KMS-11 (cell line): ENCODE measurements around the gene RBM4B.

Source experiments
- H2AFZ ChIP-seq: fragments of 200-600 bp; sonication (generic); 2 replicates; pipeline ENCODE4 v1.6.1; 2016; ENCODE audit warnings: antibody characterized with exemption, mixed run types, low read depth
- H3K27ac ChIP-seq: fragments of 200-600 bp; sonication (generic); 2 replicates; pipeline ENCODE4 v1.6.1; 2016; ENCODE audit warnings: mild to moderate bottlenecking, mixed run types
- H3K27me3 ChIP-seq: fragments of 200-600 bp; sonication (generic); 2 replicates; pipeline ENCODE4 v1.6.1; 2017; ENCODE audit warnings: mild to moderate bottlenecking, low read depth, mixed run types, moderate library complexity; ENCODE audit not compliant: insufficient read depth
- H3K36me3 ChIP-seq: fragments of 200-600 bp; sonication (generic); 2 replicates; pipeline ENCODE4 v1.6.1; 2017; ENCODE audit warnings: mild to moderate bottlenecking, mixed run types; ENCODE audit not compliant: insufficient read depth
- H3K4me1 ChIP-seq: fragments of 200-600 bp; sonication (generic); 2 replicates; pipeline ENCODE4 v1.6.1; 2016; ENCODE audit warnings: mild to moderate bottlenecking, low read depth, mixed run types; ENCODE audit not compliant: poor library complexity, severe bottlenecking
- H3K4me2 ChIP-seq: fragments of 200-600 bp; sonication (generic); 2 replicates; pipeline ENCODE4 v1.7.0; 2016; ENCODE audit warnings: mild to moderate bottlenecking, mixed run types
- H3K4me3 ChIP-seq: fragments of 200-600 bp; sonication (generic); IDR thresholded peaks from 2 replicates; pipeline ENCODE4 v1.6.1; 2017; ENCODE audit warnings: low read depth, low read length, mixed read lengths; ENCODE audit not compliant: insufficient read depth
- H3K79me2 ChIP-seq: fragments of 200-600 bp; sonication (generic); 2 replicates; pipeline ENCODE4 v1.6.1; 2016; ENCODE audit warnings: low read depth, mixed run types; ENCODE audit not compliant: insufficient read depth
- H3K9ac ChIP-seq: fragments of 200-600 bp; sonication (generic); 2 replicates; pipeline ENCODE4 v1.6.1; 2016; ENCODE audit warnings: mild to moderate bottlenecking, mixed run types
- H4K20me1 ChIP-seq: fragments of 200-600 bp; sonication (generic); 2 replicates; pipeline ENCODE4 v1.6.1; 2016; ENCODE audit warnings: mild to moderate bottlenecking, mixed run types; ENCODE audit not compliant: insufficient read depth
- TF ChIP-seq, protein P1 (sequence below): fragments of 200-600 bp; sonication (generic); conservative IDR thresholded peaks from 2 replicates; pipeline ENCODE4 v1.6.1; 2017; ENCODE audit warnings: low read depth, mild to moderate bottlenecking, antibody characterized with exemption, low read length, moderate library complexity, mixed read lengths

RBM4B gene

GRCh38 chr11:66705587-66706335 lies 28.1 kb upstream of the RBM4B start:
- no peaks in the 10 kb centered on the region for H3K27me3 ChIP-seq
- no peak overlapping the region for H2AFZ ChIP-seq
- H3K36me3 ChIP-seq: no peaks in the 10 kb centered on the region

GRCh38 chr11:66704659-66705360 lies 27.1 kb upstream of the RBM4B start:
- Histone ChIP-seq H2AFZ (no peak overlapping the region), H3K4me3 (no peak overlapping the region), H3K9ac (no peak overlapping the region), H3K79me2 (no peaks in the 10 kb centered on the region), H3K36me3 (no peaks in the 10 kb centered on the region), H3K27ac (no peak overlapping the region), H3K4me1 (no peaks in the 10 kb centered on the region), H3K27me3 (no peaks in the 10 kb centered on the region), H4K20me1 (no peaks in the 10 kb centered on the region), H3K4me2 (no peak overlapping the region)
- TF ChIP-seq, protein P1, sequence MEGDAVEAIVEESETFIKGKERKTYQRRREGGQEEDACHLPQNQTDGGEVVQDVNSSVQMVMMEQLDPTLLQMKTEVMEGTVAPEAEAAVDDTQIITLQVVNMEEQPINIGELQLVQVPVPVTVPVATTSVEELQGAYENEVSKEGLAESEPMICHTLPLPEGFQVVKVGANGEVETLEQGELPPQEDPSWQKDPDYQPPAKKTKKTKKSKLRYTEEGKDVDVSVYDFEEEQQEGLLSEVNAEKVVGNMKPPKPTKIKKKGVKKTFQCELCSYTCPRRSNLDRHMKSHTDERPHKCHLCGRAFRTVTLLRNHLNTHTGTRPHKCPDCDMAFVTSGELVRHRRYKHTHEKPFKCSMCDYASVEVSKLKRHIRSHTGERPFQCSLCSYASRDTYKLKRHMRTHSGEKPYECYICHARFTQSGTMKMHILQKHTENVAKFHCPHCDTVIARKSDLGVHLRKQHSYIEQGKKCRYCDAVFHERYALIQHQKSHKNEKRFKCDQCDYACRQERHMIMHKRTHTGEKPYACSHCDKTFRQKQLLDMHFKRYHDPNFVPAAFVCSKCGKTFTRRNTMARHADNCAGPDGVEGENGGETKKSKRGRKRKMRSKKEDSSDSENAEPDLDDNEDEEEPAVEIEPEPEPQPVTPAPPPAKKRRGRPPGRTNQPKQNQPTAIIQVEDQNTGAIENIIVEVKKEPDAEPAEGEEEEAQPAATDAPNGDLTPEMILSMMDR: no peak

More at GRCh38 chr11:66705587-66706335, 28.1 kb upstream of the RBM4B start:
- Histone ChIP-seq H3K4me2 (no peak overlapping the region), H3K79me2 (no peaks in the 10 kb centered on the region), H4K20me1 (no peaks in the 10 kb centered on the region), H3K4me1 (no peaks in the 10 kb centered on the region), H3K27ac (no peak overlapping the region), H3K4me3 (no peak overlapping the region), H3K9ac (no peak overlapping the region)
- TF ChIP-seq, protein P1: no peak

GRCh38 chr11:66701432-66702240 lies 23.9 kb upstream of the RBM4B start:
- H3K27me3 ChIP-seq: no peaks in the 10 kb centered on the region
- no peak overlapping the region for H3K27ac ChIP-seq
- H3K79me2 ChIP-seq: no peaks in the 10 kb centered on the region
- H3K36me3 ChIP-seq: no peaks in the 10 kb centered on the region
- H3K4me1 ChIP-seq: no peaks in the 10 kb centered on the region
- no peak overlapping the region for H3K4me3 ChIP-seq
- no peak overlapping the region for H3K9ac ChIP-seq
- no peaks in the 10 kb centered on the region for H4K20me1 ChIP-seq
- H3K4me2 ChIP-seq: no peak overlapping the region
- H2AFZ ChIP-seq: no peak overlapping the region
- TF ChIP-seq, protein P1: no peak

GRCh38 chr11:66700742-66701141 lies 23.1 kb upstream of the RBM4B start:
- Histone ChIP-seq H3K9ac (no peak overlapping the region), H3K4me2 (no peak overlapping the region), H2AFZ (no peak overlapping the region), H4K20me1 (no peaks in the 10 kb centered on the region), H3K36me3 (no peaks in the 10 kb centered on the region), H3K4me1 (no peaks in the 10 kb centered on the region), H3K4me3 (no peak overlapping the region), H3K79me2 (no peaks in the 10 kb centered on the region), H3K27ac (no peak overlapping the region), H3K27me3 (no peaks in the 10 kb centered on the region)
- TF ChIP-seq, protein P1: no peak
